Body of pancreas (tissue), 4 donors: ENCODE results near the gene PXYLP1. TPM values are rescaled to one million over a fixed set of nuclear protein-coding genes. Genes with fewer than 3 reads are reported as not detected.
A peak's percentile ranks its signal among the peaks of the same experiment; 100 is the strongest.

Experiments used
- ATAC-seq: fragments of 150-250 bp; one replicate; pipeline ENCODE4 v1.9.1; 2016
- DNase-seq, 4 donors: peaks; one replicate each; pipeline ENCODE4 v3.0.0-alpha.2; 2019
- H3K27ac ChIP-seq, 4 donors: fragments of 200-600 bp; sonication (generic); 1 replicate in 3 of 4; 2 replicates in 1 of 4; pipeline versions ENCODE4 v1.5.1 to v1.6.1; 2016 to 2019; ENCODE audit warnings: mild to moderate bottlenecking in 1 of 4, mixed read lengths in 1 of 4, moderate library complexity in 1 of 4
- H3K27me3 ChIP-seq, 2 donors: fragments of 200-600 bp; sonication (generic); one replicate each; pipeline ENCODE4 v1.6.0; 2016; ENCODE audit warnings: mild to moderate bottlenecking in 1 of 2
- H3K36me3 ChIP-seq, 2 donors: fragments of 200-600 bp; sonication (generic); replicated peaks in 1 of 2; 2 replicates each; pipeline ENCODE4 v1.5.1; 2016; ENCODE audit warnings: low read depth in 2 of 2; ENCODE audit not compliant: insufficient read depth in 1 of 2
- H3K4me1 ChIP-seq: fragments of 200-600 bp; sonication (generic); one replicate; pipeline ENCODE4 v1.6.0; 2016
- H3K4me3 ChIP-seq, 2 donors: fragments of 200-600 bp; sonication (generic); 1 replicate in 1 of 2; 2 replicates in 1 of 2; pipeline ENCODE4 v1.5.1; 2016 to 2019
- H3K9me3 ChIP-seq, 3 donors: fragments of 200-600 bp; sonication (generic); 1 replicate in 2 of 3; 2 replicates in 1 of 3; pipeline ENCODE4 v1.5.1; 2016
- CTCF ChIP-seq, 7 experiments: fragments of 450-650 bp in 4 of 7; fragments of 200-600 bp in 3 of 7; sonication (generic) in 3 of 7; IDR thresholded peaks; one replicate each; pipeline ENCODE4 v1.5.1; 2016 to 2019; ENCODE audit warnings: antibody characterized with exemption in 7 of 7
- POLR2A ChIP-seq, 3 donors: fragments of 450-650 bp; IDR thresholded peaks; one replicate each; pipeline ENCODE4 v1.6.1; 2016; ENCODE audit warnings: antibody characterized with exemption in 3 of 3, mild to moderate bottlenecking in 2 of 3
- WGBS, 2 donors: methylation state at CpG; one replicate each; pipeline ENCODE4 v1.1.5; 2017; 5-methylcytosine and 5-hydroxymethylcytosine counted together
- intact Hi-C: fragments of 100-400 bp; cut with DNase I; formaldehyde crosslinking; loops from one replicate; pipeline ENCODE4 v1.15.1; 2023
- total RNA-seq, 2 donors: library from RNA; depleted of rRNA; stranded (reverse); fragments of >200 nt; gene quantifications; one replicate each; pipeline ENCODE4 v1.1.0, GENCODE V29; 2016

The PXYLP1 gene
- total RNA-seq, 2 donors from 2014 or later, result 9.9 to 10.5 TPM

- H3K27ac ChIP-seq, result no peak overlapping the region
- DNase-seq (peak; percentile 97 to 99 (median 98)), ATAC-seq (peak; percentile 99)
- no peaks in the 10 kb centered on the region for H3K4me1 ChIP-seq
- TF ChIP-seq CTCF (IDR thresholded peaks at IDR 0.05) (peak; percentile 98 to 100 (median 100)), POLR2A (IDR thresholded peaks at IDR 0.05) (no peak)
- 5 to 7% methylated on average over 11 of the region's 11 CpGs for WGBS, 2 donors
- intact Hi-C loops, result loop anchor here (5.0 kb wide), 1 partner anchor 190 kb away; no protein-coding TSS in a partner anchor
- H3K27me3 ChIP-seq, result no peaks in the 10 kb centered on the region
- no peaks in the 10 kb centered on the region for H3K9me3 ChIP-seq
- H3K36me3 ChIP-seq, result no peaks in the 10 kb centered on the region
- no peak overlapping the region for H3K4me3 ChIP-seq
Measured at GRCh38 chr3:141192345-141192744, 39.3 kb upstream of the PXYLP1 start.

DNA sequence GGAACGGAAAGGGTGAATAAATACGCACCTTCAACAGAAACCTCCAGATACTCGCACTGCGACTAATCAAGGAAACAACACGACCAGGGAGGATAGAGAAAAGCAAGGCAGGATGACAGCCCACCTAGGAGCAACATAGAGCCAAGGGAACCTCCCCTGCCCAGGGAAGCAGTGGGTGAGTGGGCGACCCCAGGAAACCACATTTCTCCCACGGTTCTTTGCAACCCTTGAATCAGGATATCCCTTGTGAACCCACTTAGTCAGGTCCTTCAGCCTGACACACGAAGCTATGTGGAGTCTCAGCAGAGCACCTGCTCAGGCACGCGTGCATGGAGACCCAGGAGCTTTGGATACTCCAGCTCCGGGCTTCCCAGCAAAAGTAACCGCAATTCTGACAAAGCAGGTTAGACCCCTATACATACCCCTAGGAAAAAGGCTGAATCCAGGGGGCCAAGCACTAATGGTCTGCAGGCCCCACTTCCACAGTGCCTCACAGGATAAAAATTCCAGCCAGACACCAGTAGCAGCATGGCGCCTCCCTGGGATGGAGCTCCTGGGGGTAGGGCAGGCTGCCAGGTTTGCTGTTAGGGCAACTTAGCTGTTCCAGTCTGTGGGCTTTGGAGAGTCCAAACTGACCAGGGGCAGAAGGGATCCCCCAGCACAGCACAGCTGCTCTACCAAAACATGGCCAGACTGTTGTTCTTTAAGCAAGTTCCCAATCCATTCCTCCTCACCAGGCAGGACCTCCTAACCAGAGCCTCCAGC, 38.4 kb upstream of the PXYLP1 start:
- no peaks in the 10 kb centered on the region for H3K4me1 ChIP-seq
- H3K27ac ChIP-seq, result no peak overlapping the region
- H3K36me3 ChIP-seq, result no peaks in the 10 kb centered on the region
- H3K4me3 ChIP-seq, result no peak overlapping the region
- DNase-seq (no peak), ATAC-seq (no peak)
- no peaks in the 10 kb centered on the region for H3K9me3 ChIP-seq
- no peaks in the 10 kb centered on the region for H3K27me3 ChIP-seq
- TF ChIP-seq POLR2A (IDR thresholded peaks at IDR 0.05) (no peak), CTCF (IDR thresholded peaks at IDR 0.05) (no peak)
- intact Hi-C loops, result loop anchor here (5.0 kb wide), 1 partner anchor 191 kb away; no protein-coding TSS in a partner anchor
- WGBS, 2 donors, result 73 to 87% methylated on average over 9 to 13 of the region's 13 CpGs

GRCh38 chr3:141201122-141201521, 30.5 kb upstream of the PXYLP1 start:
- H3K9me3 ChIP-seq, result no peaks in the 10 kb centered on the region
- DNase-seq (no peak), ATAC-seq (no peak)
- H3K4me3 ChIP-seq, result no peak overlapping the region
- no peaks in the 10 kb centered on the region for H3K36me3 ChIP-seq
- no peak for TF ChIP-seq CTCF (IDR thresholded peaks at IDR 0.05)
- no peak for TF ChIP-seq POLR2A (IDR thresholded peaks at IDR 0.05)
- intact Hi-C loops, result no loop called here
- H3K27me3 ChIP-seq, result no peaks in the 10 kb centered on the region
- 74 to 75% methylated on average over 3 of the region's 3 CpGs for WGBS, 2 donors
- no peak overlapping the region for H3K27ac ChIP-seq
- no peaks in the 10 kb centered on the region for H3K4me1 ChIP-seq

DNA sequence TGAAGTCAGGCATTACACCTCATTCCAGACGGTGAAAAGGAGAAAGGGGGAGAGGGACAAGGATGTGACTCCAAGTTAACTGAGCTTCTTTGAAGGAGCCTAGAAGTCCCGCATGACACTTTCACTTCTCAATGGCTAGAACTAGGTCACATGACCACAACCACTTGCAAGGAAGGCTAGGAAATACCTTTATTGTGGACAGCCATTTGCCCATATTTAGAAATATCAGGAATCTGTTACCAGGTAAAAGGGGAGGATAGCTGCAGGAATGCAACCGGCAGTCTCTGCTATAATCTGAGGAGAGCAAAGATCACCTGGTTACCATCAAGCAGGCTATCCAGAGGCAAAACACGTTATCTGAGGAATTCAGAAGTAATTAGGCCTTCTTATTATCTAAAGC, 28.9 kb upstream of the PXYLP1 start:
- intact Hi-C loops, result no loop called here
- Histone ChIP-seq H3K27me3 (no peaks in the 10 kb centered on the region), H3K36me3 (no peaks in the 10 kb centered on the region), H3K4me1 (no peaks in the 10 kb centered on the region), H3K27ac (no peak overlapping the region), H3K9me3 (no peaks in the 10 kb centered on the region), H3K4me3 (no peak overlapping the region)
- TF ChIP-seq POLR2A (IDR thresholded peaks at IDR 0.05), result no peak
- TF ChIP-seq CTCF (IDR thresholded peaks at IDR 0.05), result no peak
- 90 to 91% methylated on average over 4 of the region's 4 CpGs for WGBS, 2 donors
- DNase-seq (no peak), ATAC-seq (no peak)

DNA sequence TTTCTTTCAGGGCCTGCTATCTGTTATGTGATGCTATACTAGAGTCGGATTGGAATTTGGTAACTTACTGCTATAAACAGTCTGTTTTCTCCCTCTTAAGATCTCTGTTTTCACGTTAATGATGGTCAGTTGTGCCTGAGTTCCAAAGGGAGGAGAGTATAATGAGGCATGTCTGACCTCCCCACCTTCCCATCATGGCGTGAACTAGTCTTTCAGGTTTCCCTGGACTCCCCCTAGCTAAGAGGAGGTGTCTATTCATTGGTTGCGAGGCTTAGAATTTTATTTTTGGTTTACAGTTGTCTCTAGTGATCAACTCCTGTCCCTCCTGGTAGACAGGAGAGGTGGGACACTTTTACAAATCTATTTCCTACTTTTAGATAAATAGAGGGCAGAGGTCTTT, 27.8 kb upstream of the PXYLP1 start:
- no peak for DNase-seq
- no peak for TF ChIP-seq POLR2A (IDR thresholded peaks at IDR 0.05)
- TF ChIP-seq CTCF (IDR thresholded peaks at IDR 0.05), result no peak
- Histone ChIP-seq H3K4me1 (no peaks in the 10 kb centered on the region), H3K36me3 (no peaks in the 10 kb centered on the region), H3K9me3 (no peaks in the 10 kb centered on the region), H3K27ac (no peak overlapping the region), H3K4me3 (no peak overlapping the region), H3K27me3 (no peaks in the 10 kb centered on the region)
- no peak for ATAC-seq
- WGBS, 2 donors, result 86 to 87% methylated on average over 4 of the region's 4 CpGs
- intact Hi-C loops, result no loop called here
